Stromal cell of bone marrow (primary cell): ENCODE data around the gene PRADC1.
"Not testable (repeated sequence)": the region's sequence is repeated elsewhere in the genome, so short reads cannot be mapped to it uniquely, and the experiment has no call there.

Experiments
- DNase-seq: peaks from one replicate; pipeline ENCODE4 v3.0.0-alpha.2; 2012; ENCODE audit warnings: low read depth

Gene PRADC1

DNA sequence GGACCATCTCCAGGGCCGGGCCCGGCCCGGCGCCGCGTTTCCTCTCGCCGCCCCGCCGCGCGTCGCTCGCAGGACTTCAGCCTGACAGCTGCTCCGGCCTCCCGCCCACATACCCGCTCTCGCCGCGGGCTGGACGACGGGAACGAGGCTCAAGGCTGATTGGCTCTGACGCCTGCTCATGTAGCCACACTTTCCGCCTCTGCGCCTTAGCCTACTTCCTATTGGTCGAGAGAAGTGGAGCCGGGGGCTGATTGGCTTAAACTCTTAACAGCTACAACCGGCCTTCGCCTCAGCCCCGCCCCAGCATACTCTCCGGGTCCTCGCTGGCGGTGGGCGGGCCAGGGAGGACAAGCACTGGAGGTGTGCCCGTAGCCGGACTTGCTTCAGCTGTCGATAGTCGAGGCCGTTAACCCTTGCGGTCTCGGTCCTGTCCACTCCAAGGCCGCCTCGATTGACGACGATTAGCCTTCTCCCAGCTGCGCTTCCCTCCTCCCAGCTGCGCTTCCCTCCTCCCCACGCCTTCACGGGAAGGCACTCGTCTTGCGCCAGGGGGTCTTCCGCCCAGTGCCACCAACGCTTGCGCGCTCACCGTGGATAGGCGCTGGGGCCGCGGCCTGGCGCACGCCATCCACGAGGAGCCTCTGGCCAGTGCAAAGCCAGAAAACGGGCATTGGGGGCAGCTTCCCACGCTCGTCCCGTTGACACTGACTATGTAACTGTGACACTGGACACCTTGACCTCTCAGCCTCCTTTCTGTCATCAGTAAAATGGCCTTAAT lies at the start of gene PRADC1:
Gene PRADC1, minus strand, starts transcription at position 86 of the 778 bp plus-strand sequence. Its CDS starts 79 bp downstream, at position 7.
- peak; percentile 100 for DNase-seq

GRCh38 chr2:73281244-73281643 lies 48.2 kb upstream of the PRADC1 start:
- no peak for DNase-seq

DNA sequence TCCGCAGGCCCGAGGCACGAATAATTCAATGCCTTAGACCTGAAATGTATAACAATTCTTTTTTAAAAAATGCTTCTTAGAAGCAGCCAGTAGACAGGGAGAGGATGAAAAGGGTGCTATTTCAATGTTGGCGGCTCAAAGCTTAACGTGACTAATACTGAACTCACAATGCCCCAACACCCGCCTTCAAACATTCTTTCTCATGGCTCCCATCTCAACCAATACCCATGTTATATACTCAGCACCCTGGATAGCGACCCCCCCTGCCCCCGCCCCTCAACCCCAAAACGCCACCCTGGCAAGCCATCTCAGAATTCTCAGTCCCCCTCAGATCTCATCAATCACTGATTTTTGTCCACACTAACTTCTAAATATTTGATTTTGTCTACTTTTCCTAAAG lies 46.8 kb upstream of the PRADC1 start:
- DNase-seq: no peak

DNA sequence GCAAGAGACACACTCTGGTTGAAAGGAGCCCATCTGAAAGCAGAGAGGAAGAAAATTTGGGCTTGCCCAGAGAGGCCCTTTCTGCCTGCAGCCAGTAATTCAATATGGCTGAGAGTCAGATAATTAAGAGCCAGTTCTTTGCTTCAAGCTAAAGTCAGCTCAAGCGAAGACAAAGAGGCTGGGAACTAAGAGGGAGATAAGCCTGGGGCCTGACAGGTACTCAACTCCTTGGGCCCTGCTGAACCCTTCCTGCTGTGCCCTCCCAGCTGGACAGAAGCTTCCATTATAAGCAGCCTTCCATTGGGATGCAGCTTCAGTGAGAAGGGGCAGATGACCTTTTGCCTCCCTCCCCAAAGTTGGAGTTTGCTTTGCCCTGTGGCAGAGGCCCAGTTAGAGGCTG lies 39.2 kb upstream of the PRADC1 start:
- no peak for DNase-seq

DNA sequence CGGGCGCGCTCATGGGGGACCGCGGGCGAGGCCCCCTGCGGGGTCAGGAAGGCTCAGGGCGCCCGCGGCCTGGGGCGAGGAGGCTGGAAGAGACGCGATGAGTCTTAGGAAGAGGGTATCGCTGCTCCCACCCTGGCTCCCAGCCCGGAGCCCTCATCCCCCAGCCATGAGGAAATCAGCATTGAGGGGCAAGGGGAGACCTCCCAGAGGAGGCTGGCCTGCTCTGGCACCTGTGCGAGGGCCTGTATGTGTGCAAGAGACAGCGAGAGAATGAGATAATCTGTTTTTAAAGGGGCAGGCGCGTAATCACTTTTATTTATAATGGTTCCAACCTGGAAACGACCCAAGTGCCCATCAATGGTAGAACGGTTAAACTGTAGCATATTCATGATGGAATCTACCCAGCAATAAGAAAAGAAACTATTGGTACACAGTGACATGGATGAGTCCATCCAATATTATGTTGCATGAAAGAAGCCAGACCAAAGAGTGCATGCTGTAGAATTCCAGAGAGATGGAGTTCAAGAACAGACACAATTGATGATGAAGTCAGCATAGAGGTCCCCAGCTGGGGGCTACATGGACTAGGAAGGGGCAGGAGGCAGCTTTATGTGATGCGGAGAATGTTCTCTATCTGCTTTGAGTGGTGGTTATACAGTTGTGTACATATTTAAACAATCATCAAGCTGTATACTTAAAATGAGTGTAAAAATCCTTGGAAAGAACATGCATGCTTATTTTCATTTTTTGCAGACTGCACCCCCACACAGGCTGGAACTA lies 36.8 kb upstream of the PRADC1 start:
- no peak for DNase-seq

GRCh38 chr2:73268830-73269685 lies 36.0 kb upstream of the PRADC1 start:
- no peak for DNase-seq

- no peak for DNase-seq
These were observed 35.4 kb upstream of the PRADC1 start for GRCh38 chr2:73268366-73268829.

GRCh38 chr2:73267008-73267407 lies 34.0 kb upstream of the PRADC1 start:
- DNase-seq: no peak

GRCh38 chr2:73266061-73266901 lies 33.2 kb upstream of the PRADC1 start:
- no peak for DNase-seq

- DNase-seq: no peak
These were observed 32.4 kb upstream of the PRADC1 start for GRCh38 chr2:73265298-73266060.

DNA sequence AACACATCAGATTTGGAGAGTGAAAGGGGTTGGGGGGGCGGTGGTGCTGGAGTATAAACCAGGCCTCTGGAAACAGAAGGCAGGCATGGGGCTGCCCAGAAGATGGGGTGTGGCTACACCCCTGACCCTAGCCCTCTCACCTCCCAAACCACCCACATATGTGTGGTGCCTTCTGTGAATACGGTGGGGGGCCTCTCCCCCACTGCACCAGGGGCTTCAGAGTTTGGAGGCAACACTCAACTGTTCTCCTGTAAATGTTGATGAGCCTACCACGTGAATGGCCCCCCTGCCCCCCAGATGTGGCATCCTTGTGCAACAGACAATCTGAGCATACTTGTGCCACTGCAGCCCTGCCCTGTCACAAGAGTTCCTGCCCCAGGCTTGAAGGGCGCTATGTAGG lies 31.7 kb upstream of the PRADC1 start:
- no peak for DNase-seq

- no peak for DNase-seq
These were observed 31.2 kb upstream of the PRADC1 start for GRCh38 chr2:73264332-73264606.

DNA sequence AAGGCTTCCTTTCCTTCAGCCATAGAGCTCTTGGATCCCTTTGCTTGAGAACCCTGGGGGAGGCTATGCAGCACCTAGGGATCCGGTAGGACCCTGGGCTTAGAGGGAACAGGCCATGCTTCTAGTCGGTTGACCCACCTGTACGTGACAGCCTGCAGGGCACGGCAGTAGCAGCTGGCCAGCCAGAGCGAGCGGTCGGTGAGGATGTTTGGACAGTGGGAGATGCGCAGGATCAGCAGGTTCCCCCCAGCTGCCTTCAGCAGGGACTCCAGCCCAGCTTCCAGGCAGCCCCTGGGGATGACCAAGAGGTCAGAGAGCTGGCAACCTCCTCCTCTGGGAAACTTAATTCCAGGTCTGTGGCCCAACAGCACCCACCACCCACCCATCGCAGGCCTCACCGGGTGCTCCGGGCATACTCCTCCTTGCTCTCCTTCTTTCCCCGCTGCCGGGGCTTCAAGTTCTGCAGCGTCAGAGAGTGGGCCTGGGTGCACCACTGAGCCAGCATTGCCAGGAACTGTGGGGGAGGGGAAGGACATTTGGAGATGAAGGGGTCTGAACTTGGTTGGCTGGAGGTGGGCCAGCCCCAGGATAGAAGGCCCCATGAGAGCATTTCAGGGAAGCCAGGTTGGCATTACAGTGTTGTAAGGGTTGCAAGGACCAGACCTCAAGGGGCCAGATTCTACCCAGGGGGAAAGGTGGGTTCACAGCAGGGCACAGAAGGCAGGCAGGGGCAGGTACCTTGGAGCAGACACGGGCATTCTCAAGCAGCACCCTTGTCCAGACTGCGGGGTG lies 30.7 kb upstream of the PRADC1 start:
- no peak for DNase-seq

DNA sequence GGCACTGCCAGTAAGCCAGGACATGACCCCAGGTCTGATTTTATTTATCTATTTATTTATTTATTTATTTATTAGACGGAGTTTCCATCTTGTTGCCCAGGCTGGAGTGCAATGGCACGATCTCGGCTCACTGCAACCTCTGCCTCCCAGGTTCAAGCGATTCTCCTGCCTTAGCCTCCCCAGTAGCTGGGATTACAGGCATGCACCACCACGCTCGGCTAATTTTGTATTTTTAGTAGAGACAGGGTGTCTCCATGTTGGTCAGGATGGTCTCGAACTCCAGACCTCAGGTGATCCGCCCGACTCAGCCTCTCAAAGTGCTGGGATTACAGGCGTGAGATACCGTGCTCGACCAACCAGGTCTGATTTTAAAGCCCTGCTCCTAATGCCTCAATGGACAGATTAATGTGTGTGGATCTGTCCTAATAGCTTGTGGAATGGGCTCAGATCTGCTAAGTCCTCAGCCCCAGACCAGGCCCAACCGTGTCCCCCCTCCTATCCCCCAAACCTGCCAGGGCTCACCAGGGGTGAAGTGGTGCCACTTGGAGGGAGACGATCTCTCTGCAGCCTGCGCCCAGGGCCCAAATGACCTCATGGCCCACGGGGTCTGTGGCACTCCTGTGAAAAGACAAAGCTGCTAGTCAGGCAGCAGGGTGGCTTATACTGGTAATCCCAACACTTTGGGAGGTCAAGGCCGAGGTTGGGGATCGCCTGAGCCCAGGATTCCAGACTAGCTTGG lies 29.8 kb upstream of the PRADC1 start:
- DNase-seq: not testable (repeated sequence)

GRCh38 chr2:73262108-73262651 lies 29.1 kb upstream of the PRADC1 start:
- no peak for DNase-seq

- DNase-seq: peak; percentile 14
These were observed 27.4 kb upstream of the PRADC1 start for GRCh38 chr2:73260338-73260984.

- DNase-seq: no peak
These were observed 26.8 kb upstream of the PRADC1 start for GRCh38 chr2:73259704-73260337.

GRCh38 chr2:73259276-73259675 lies 26.2 kb upstream of the PRADC1 start:
- no peak for DNase-seq
